ENCODE results near the gene KRTAP10-3.

Gene KRTAP10-3

DNA sequence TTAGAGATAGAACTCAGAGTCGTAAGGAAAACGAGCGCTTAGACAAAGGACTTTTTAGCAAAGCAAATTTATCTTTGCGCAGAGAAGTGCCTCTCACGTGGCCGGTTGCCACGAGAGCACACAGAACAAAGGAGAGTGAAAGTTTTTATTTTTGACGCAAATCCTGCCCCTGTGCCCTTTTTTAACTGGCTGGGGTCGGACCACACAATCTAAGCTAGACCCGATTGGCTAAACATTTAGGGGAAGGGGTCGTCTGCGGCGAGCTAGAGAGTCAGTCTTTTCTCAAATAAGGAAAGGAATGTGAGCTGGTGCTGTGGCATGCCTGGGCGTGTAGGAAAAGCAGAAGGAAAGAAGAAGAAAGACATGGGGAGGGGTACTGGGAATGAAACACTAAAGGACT is 9.7 kb downstream of the KRTAP10-3 start:
- TF ChIP-seq, protein P1, sequence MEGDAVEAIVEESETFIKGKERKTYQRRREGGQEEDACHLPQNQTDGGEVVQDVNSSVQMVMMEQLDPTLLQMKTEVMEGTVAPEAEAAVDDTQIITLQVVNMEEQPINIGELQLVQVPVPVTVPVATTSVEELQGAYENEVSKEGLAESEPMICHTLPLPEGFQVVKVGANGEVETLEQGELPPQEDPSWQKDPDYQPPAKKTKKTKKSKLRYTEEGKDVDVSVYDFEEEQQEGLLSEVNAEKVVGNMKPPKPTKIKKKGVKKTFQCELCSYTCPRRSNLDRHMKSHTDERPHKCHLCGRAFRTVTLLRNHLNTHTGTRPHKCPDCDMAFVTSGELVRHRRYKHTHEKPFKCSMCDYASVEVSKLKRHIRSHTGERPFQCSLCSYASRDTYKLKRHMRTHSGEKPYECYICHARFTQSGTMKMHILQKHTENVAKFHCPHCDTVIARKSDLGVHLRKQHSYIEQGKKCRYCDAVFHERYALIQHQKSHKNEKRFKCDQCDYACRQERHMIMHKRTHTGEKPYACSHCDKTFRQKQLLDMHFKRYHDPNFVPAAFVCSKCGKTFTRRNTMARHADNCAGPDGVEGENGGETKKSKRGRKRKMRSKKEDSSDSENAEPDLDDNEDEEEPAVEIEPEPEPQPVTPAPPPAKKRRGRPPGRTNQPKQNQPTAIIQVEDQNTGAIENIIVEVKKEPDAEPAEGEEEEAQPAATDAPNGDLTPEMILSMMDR (IDR thresholded peaks at IDR 0.05; ENCODE audit: control insufficient read depth, insufficient read depth, low read depth, low read length, missing control alignments), result no peak
- no peak for DNase-seq (ENCODE audit: low read depth)

GRCh38 chr21:44548381-44548780 is 10.2 kb downstream of the KRTAP10-3 start:
- DNase-seq (ENCODE audit: low read depth), result no peak
- TF ChIP-seq, protein P1 (IDR thresholded peaks at IDR 0.05; ENCODE audit: control insufficient read depth, insufficient read depth, low read depth, low read length, missing control alignments), result no peak
- no peak overlapping the region for H3K4me3 ChIP-seq (ENCODE audit: control insufficient read depth, low read depth, low read length)

More for the DNA sequence above, 9.7 kb downstream of the KRTAP10-3 start:
- H3K4me3 ChIP-seq (ENCODE audit: control insufficient read depth, low read depth, low read length), result no peak overlapping the region

- no peak for DNase-seq (ENCODE audit: low read depth)
- TF ChIP-seq, protein P1 (IDR thresholded peaks at IDR 0.05; ENCODE audit: control insufficient read depth, insufficient read depth, low read depth, low read length, missing control alignments), result no peak
- H3K4me3 ChIP-seq (ENCODE audit: control insufficient read depth, low read depth, low read length), result no peak overlapping the region
Observed at GRCh38 chr21:44547656-44548331, 10.8 kb downstream of the KRTAP10-3 start.

DNA sequence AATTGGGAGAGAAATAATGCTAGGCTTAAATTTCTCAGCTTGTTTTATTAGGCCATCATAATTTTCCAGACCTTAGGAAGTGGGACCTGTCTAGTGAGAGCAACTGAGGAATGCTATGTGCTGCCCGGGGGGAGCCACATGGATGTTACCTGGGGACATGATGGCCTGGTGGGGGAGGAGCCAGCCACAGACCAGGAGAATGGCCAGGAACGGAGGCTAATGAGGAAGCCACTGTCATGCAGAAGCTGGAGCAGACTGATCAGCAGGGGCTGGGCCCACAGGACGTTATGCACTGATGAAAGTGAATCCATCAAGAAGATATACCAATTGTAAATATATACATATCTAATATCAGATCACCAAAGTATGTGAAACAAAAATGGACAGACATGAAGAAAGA is 14.0 kb downstream of the KRTAP10-3 start:
- TF ChIP-seq, protein P1 (IDR thresholded peaks at IDR 0.05; ENCODE audit: control insufficient read depth, insufficient read depth, low read depth, low read length, missing control alignments), result no peak
- DNase-seq (ENCODE audit: low read depth), result no peak
- no peak overlapping the region for H3K4me3 ChIP-seq (ENCODE audit: control insufficient read depth, low read depth, low read length)

DNA sequence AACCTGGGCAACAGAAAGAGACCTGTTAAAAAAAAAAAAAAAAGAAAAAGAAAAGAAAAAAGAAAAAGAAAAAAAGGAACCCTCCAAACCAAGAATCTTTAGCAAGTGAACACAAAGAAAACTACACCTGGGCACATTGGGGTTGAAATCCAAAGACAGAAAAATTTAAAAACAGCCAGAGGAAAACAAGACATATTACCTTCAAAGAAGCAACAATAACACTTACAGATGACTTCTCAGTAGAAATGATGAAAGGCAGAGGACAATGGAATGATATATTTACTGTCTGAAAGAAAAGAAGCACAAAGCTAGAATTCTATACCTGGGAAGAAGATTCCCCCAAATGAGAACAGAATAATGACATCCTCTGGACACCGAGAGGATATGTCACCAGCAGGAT is 15.9 kb downstream of the KRTAP10-3 start:
- DNase-seq (ENCODE audit: low read depth), result no peak
- TF ChIP-seq, protein P1 (IDR thresholded peaks at IDR 0.05; ENCODE audit: control insufficient read depth, insufficient read depth, low read depth, low read length, missing control alignments), result no peak
- H3K4me3 ChIP-seq (ENCODE audit: control insufficient read depth, low read depth, low read length), result no peak overlapping the region

GRCh38 chr21:44540741-44541288 is 17.8 kb downstream of the KRTAP10-3 start:
- no peak for DNase-seq (ENCODE audit: low read depth)
- H3K4me3 ChIP-seq (ENCODE audit: control insufficient read depth, low read depth, low read length), result no peak overlapping the region
- TF ChIP-seq, protein P1 (IDR thresholded peaks at IDR 0.05; ENCODE audit: control insufficient read depth, insufficient read depth, low read depth, low read length, missing control alignments), result no peak

All from AG09309 (cell line).